ENCODE measurements around the gene AQP11. TPM values are rescaled to one million over a fixed set of nuclear protein-coding genes. Genes with fewer than 3 reads are reported as not detected.

The AQP11 gene
- total and polyA plus RNA-seq, 2 donors (not counting 3 experiments of a cell fraction or from before 2014, with no cell fraction given): 0.22 to 0.55 TPM

DNA sequence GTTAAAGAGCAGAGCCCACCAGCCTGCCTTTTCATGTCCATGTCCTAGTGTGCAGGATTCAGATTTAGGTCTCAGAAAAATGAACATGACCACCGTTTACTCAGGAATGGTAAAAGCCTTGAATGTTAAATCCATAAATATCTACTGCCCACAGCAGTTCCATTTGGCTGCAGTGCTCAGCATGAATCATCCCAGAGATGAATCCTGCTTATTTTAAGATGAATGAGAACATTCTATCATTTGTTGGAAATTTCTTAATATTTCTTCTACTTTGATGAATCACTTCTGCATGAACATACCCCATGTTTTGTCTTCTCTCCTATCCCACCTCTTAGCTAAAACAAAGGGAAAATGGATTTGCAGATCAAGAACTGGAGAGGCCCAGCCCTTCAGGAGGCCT lies 47.5 kb upstream of the AQP11 start:
- no peaks in the 10 kb centered on the region for H3K79me2 ChIP-seq (ENCODE audit: control insufficient read depth, insufficient read depth, low read length)
- ChIA-PET POLR2A (no interaction called here), CTCF (interaction anchor here (0.9 to 1.8 kb wide), 4 partner anchors 9 to 415 kb away, joined by 3 to 6 read pairs (median 4); no protein-coding TSS in a partner anchor)
- no peak overlapping the region for H3K4me3 ChIP-seq (replicated peaks in 1 of 3; ENCODE audit: insufficient read depth in 1 of 3, low read depth in 1 of 3, low read length in 3 of 3)
- H2AFZ ChIP-seq (ENCODE audit: low read depth, low read length): no peak overlapping the region
- H3K4me1 ChIP-seq (ENCODE audit: control insufficient read depth, extremely low read depth, insufficient read depth, low read length): no peaks in the 10 kb centered on the region
- no peak overlapping the region for H3K27ac ChIP-seq (ENCODE audit: insufficient read depth, low read depth, low read length)
- no peak overlapping the region for H3K9ac ChIP-seq (replicated peaks; ENCODE audit: extremely low read depth, insufficient read depth, low read length)
- no peaks in the 10 kb centered on the region for H4K20me1 ChIP-seq (replicated peaks; ENCODE audit: control insufficient read depth, extremely low read depth, insufficient read depth, low read length)
- dilution Hi-C loops (cut with MboI; ENCODE audit: extremely low pct_ligation_motif_present, low sequenced_read_pairs): no loop called here
- no peaks in the 10 kb centered on the region for H3K36me3 ChIP-seq (ENCODE audit: control insufficient read depth in 2 of 2, extremely low read depth in 1 of 2, insufficient read depth in 2 of 2, low read length in 2 of 2)
- intact Hi-C loops (cut with micrococcal nuclease): loop anchor here (10.0 kb wide), 1 partner anchor 167 kb away; no protein-coding TSS in a partner anchor
- BruUV-seq (replicated peaks): no TSS peak
- no peaks in the 10 kb centered on the region for H3K9me3 ChIP-seq (replicated peaks; ENCODE audit: control insufficient read depth, insufficient read depth, low read length)
- no peaks in the 10 kb centered on the region for H3K27me3 ChIP-seq (ENCODE audit: control insufficient read depth in 2 of 2, insufficient read depth in 2 of 2, low read length in 2 of 2)
- FAIRE-seq (no peak), DNase-seq (ENCODE audit: low read depth, low spot score) (no peak)
- no peaks in the 10 kb centered on the region for H3K9me1 ChIP-seq (replicated peaks; ENCODE audit: control insufficient read depth, extremely low read depth, insufficient read depth, low read length)
- TF ChIP-seq POLR2A (IDR thresholded peaks at IDR 0.05; ENCODE audit: low read depth, low read length): no peak
- TF ChIP-seq, protein P1, sequence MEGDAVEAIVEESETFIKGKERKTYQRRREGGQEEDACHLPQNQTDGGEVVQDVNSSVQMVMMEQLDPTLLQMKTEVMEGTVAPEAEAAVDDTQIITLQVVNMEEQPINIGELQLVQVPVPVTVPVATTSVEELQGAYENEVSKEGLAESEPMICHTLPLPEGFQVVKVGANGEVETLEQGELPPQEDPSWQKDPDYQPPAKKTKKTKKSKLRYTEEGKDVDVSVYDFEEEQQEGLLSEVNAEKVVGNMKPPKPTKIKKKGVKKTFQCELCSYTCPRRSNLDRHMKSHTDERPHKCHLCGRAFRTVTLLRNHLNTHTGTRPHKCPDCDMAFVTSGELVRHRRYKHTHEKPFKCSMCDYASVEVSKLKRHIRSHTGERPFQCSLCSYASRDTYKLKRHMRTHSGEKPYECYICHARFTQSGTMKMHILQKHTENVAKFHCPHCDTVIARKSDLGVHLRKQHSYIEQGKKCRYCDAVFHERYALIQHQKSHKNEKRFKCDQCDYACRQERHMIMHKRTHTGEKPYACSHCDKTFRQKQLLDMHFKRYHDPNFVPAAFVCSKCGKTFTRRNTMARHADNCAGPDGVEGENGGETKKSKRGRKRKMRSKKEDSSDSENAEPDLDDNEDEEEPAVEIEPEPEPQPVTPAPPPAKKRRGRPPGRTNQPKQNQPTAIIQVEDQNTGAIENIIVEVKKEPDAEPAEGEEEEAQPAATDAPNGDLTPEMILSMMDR (IDR thresholded peaks at IDR 0.05; ENCODE audit: extremely low read depth in 1 of 2, insufficient read depth in 1 of 2, low read depth in 1 of 2, low read length in 2 of 2): no peak
- TF ChIP-seq POLR2AphosphoS5 (IDR thresholded peaks at IDR 0.05; ENCODE audit: insufficient read depth, low read depth, low read length): no peak
- TF ChIP-seq MYC (IDR thresholded peaks at IDR 0.05; ENCODE audit: low read depth, low read length): no peak
- TF ChIP-seq GATA2 (IDR thresholded peaks at IDR 0.05; ENCODE audit: insufficient read depth, insufficient read length, low read depth, low read length): no peak
- no peak for TF ChIP-seq EZH2 (IDR thresholded peaks at IDR 0.05; ENCODE audit: borderline replicate concordance, low read depth, low read length, severe bottlenecking)
- no peak for TF ChIP-seq JUN (IDR thresholded peaks at IDR 0.05; ENCODE audit: borderline replicate concordance, insufficient read depth, insufficient read length, low read depth)
- no peak for TF ChIP-seq FOS (IDR thresholded peaks at IDR 0.05; ENCODE audit: borderline replicate concordance, insufficient read depth, low read length)
- TF ChIP-seq, protein P2, sequence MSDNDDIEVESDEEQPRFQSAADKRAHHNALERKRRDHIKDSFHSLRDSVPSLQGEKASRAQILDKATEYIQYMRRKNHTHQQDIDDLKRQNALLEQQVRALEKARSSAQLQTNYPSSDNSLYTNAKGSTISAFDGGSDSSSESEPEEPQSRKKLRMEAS (IDR thresholded peaks at IDR 0.05; ENCODE audit: insufficient read depth, insufficient read length): no peak
- no peak overlapping the region for H3K4me2 ChIP-seq (ENCODE audit: insufficient read depth, low read length)

Measured in endothelial cell of umbilical vein (primary cell).